ENCODE data around the gene SCAF1.

DNA sequence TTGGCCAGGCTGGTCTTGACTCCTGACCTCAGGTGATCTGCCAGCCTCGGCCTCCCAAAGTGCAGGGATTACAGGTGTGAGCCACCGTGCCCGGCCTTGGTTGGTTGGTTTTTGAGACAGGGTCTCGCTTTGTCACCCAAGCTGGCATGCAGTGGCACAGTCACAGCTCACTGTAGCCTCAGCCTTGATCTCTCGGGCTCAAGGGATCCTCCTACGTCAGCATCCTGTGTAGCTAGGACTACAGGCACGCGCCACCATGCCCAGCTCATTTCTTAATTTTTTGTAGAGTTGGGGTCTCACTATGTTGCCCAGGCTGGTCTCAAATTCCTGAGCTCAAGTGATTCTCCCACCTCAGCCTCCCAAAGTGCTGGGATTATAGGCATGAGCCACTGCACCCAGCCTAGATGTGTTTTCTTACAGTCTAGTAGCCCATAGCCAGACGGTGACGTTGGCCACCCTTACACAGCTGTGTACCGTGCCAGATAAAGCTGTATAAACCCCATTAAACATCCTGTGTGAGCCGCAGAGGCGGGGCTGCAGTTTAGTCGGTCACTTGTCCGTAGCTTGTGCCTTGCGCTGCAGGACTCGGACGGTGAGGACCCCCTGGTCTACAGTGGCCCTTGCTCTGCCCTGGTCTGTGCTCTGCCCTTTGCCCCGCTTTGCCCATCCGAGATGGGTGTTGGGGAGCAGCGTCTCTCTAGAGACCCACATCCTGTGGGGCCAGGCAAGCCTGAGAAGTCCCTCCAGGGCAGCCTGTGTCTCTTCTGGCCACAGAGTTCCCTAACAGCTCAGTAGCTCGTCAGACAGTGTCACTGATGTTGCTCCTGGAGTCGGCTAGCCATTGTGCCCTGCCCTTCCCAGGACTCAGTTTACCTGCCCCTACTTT is 13.8 kb downstream of the SCAF1 start:
- TF ChIP-seq, protein P1, sequence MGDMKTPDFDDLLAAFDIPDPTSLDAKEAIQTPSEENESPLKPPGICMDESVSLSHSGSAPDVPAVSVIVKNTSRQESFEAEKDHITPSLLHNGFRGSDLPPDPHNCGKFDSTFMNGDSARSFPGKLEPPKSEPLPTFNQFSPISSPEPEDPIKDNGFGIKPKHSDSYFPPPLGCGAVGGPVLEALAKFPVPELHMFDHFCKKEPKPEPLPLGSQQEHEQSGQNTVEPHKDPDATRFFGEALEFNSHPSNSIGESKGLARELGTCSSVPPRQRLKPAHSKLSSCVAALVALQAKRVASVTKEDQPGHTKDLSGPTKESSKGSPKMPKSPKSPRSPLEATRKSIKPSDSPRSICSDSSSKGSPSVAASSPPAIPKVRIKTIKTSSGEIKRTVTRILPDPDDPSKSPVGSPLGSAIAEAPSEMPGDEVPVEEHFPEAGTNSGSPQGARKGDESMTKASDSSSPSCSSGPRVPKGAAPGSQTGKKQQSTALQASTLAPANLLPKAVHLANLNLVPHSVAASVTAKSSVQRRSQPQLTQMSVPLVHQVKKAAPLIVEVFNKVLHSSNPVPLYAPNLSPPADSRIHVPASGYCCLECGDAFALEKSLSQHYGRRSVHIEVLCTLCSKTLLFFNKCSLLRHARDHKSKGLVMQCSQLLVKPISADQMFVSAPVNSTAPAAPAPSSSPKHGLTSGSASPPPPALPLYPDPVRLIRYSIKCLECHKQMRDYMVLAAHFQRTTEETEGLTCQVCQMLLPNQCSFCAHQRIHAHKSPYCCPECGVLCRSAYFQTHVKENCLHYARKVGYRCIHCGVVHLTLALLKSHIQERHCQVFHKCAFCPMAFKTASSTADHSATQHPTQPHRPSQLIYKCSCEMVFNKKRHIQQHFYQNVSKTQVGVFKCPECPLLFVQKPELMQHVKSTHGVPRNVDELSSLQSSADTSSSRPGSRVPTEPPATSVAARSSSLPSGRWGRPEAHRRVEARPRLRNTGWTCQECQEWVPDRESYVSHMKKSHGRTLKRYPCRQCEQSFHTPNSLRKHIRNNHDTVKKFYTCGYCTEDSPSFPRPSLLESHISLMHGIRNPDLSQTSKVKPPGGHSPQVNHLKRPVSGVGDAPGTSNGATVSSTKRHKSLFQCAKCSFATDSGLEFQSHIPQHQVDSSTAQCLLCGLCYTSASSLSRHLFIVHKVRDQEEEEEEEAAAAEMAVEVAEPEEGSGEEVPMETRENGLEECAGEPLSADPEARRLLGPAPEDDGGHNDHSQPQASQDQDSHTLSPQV (IDR thresholded peaks at IDR 0.05), result no peak
- no peak for TF ChIP-seq ZNF24 (IDR thresholded peaks at IDR 0.05)
- TF ChIP-seq CBX5 (IDR thresholded peaks at IDR 0.05; ENCODE audit: borderline replicate concordance, low read depth), result no peak
- TF ChIP-seq, protein P2, sequence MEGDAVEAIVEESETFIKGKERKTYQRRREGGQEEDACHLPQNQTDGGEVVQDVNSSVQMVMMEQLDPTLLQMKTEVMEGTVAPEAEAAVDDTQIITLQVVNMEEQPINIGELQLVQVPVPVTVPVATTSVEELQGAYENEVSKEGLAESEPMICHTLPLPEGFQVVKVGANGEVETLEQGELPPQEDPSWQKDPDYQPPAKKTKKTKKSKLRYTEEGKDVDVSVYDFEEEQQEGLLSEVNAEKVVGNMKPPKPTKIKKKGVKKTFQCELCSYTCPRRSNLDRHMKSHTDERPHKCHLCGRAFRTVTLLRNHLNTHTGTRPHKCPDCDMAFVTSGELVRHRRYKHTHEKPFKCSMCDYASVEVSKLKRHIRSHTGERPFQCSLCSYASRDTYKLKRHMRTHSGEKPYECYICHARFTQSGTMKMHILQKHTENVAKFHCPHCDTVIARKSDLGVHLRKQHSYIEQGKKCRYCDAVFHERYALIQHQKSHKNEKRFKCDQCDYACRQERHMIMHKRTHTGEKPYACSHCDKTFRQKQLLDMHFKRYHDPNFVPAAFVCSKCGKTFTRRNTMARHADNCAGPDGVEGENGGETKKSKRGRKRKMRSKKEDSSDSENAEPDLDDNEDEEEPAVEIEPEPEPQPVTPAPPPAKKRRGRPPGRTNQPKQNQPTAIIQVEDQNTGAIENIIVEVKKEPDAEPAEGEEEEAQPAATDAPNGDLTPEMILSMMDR (IDR thresholded peaks at IDR 0.05 in 2 of 3, conservative IDR thresholded peaks at IDR 0.05 in 1 of 3; ENCODE audit: insufficient read depth in 2 of 3, low read depth in 1 of 3, low read length in 3 of 3), result no peak
- TF ChIP-seq PRPF4 (IDR thresholded peaks at IDR 0.05; ENCODE audit: insufficient read depth, low read depth, low read length, poor library complexity, severe bottlenecking), result no peak
- no peak for TF ChIP-seq SIX5 (IDR thresholded peaks at IDR 0.05; ENCODE audit: borderline replicate concordance in 1 of 2, insufficient read depth in 1 of 2, low read depth in 1 of 2, low read length in 2 of 2)
- no peak for TF ChIP-seq BMI1 (IDR thresholded peaks at IDR 0.05; ENCODE audit: low read length)
- TF ChIP-seq BRCA1 (IDR thresholded peaks at IDR 0.05), result no peak
- TF ChIP-seq BRCA1 (CRISPR knock-in tag; IDR thresholded peaks at IDR 0.05), result no peak
- no peak for TF ChIP-seq ZFP36 (IDR thresholded peaks at IDR 0.05; ENCODE audit: low read depth, low read length, partially characterized antibody)
- TF ChIP-seq SMARCE1 (IDR thresholded peaks at IDR 0.05), result no peak
- no peak for TF ChIP-seq POLR2A (conservative IDR thresholded peaks at IDR 0.05)
- TF ChIP-seq ZNF263 (CRISPR knock-in tag; IDR thresholded peaks at IDR 0.05; ENCODE audit: borderline replicate concordance), result no peak
- TF ChIP-seq MAFK (IDR thresholded peaks at IDR 0.05; ENCODE audit: low read length), result no peak
- TF ChIP-seq, protein P3, sequence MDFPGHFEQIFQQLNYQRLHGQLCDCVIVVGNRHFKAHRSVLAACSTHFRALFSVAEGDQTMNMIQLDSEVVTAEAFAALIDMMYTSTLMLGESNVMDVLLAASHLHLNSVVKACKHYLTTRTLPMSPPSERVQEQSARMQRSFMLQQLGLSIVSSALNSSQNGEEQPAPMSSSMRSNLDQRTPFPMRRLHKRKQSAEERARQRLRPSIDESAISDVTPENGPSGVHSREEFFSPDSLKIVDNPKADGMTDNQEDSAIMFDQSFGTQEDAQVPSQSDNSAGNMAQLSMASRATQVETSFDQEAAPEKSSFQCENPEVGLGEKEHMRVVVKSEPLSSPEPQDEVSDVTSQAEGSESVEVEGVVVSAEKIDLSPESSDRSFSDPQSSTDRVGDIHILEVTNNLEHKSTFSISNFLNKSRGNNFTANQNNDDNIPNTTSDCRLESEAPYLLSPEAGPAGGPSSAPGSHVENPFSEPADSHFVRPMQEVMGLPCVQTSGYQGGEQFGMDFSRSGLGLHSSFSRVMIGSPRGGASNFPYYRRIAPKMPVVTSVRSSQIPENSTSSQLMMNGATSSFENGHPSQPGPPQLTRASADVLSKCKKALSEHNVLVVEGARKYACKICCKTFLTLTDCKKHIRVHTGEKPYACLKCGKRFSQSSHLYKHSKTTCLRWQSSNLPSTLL (IDR thresholded peaks at IDR 0.05), result no peak

Data from K562 (cell line).